Fibroblast of skin of back (primary cell): ENCODE data around the gene XYLT1.

ENCODE experiments used
- DNase-seq: peaks from one replicate; pipeline ENCODE4 v3.0.0-alpha.2; 2013

Gene XYLT1

DNA sequence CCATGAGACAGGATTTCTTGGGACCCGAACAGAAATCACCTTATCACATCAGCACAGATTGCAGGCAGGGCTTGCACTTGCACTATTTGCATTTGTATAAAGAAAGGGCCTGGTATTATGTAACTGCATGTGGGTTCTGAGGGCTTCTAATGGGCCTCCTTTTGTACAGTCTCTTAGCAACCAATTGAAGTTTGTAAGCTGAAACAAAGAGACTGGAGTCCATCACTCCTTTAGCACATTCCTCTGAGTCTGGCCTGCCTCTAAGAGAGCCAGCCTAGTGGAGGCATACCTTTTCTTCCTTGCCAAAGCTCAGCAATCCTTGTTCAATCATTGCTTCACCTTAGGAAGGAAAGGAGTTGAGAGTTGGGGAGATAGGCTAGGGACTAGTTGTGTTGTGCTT, 387.1 kb downstream of the XYLT1 start:
- no peak for DNase-seq

DNA sequence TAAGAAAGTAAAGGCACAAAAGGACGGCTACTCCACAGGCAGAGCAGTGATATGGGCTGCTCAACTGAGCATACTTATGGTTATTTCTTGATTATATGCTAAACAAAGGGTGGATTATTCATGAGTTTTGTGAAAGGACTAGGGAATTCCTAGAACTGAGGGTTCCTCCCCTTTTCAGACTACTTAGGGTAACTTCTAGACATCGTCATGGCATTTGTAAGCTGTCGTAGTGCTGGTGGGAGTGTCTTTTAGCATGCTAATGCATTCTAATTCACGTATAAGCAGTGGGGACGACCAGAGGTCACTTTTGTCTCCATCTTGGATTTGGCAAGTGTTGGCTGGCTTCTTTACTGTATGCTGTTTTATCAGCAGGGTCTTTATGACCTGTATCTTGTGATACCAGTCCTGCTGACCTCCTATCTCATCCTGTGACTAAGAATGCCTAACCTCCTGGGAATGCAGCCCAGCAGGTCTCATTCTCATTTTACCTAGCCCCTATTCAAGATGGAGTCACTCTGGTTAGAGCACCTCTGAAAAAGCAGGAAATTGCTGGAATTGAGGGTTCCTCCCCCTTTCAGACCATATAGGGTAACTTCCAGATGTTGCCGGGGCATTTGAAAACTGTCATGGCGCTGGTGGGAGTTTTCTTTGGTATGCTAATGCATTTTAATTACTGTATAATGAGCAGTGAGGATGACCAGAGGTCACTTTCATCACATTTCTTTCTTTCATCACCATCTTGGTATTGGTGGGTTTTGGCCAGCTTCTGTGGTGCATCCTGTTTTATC, 388.5 kb downstream of the XYLT1 start:
- no peak for DNase-seq

DNA sequence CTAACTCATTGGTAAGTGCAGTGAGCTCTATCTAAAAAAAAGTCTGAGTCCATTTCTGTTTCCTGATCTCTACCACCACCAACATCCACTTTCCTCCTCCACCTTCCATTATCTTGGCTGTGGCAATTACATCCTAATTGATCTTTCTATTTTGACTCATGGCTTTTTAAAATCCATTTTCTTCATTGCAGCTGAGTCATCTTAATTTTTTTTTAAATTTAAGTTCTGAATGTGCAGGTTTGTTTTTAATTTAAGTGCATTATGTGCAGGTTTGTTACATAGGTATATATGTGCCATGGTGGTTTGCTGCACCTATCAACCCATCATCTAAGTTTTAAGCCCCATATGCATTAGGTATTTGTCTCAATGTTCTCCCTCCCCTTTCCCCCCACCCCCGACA, 390.7 kb downstream of the XYLT1 start:
- DNase-seq, result no peak

DNA sequence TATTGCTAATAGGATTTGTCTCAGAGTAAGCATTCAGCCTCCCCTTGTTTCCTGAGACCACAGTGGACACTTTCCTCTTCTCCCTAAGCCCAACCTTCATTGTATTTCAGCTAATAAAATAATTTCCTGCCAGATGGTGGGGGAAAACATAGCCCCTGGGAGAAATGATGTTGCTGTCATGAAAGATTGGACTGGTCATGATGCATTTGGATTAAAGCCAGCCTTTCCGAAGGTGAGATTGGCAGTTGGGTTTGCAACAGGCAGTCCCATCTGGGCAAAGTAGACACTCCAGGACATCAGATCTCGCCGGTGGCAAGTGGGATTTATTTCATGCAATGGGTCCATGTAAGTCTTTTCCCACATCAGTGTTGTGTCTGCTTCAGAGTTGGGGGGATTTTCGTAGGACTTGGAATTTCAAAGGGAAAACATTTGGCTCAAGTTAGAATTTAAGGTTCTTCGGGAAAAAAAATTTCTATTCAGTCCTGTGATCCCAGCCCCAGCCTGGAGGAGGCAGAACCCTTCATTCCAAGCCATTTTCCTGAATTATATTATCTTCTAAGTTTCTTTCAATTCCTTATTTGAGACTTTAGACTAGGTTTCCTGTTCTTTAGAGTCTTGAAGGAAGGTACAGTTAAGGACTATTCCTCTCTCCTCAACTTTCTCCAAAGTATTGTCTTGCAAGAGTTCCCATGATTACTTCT, 391.7 kb downstream of the XYLT1 start:
- no peak for DNase-seq

DNA sequence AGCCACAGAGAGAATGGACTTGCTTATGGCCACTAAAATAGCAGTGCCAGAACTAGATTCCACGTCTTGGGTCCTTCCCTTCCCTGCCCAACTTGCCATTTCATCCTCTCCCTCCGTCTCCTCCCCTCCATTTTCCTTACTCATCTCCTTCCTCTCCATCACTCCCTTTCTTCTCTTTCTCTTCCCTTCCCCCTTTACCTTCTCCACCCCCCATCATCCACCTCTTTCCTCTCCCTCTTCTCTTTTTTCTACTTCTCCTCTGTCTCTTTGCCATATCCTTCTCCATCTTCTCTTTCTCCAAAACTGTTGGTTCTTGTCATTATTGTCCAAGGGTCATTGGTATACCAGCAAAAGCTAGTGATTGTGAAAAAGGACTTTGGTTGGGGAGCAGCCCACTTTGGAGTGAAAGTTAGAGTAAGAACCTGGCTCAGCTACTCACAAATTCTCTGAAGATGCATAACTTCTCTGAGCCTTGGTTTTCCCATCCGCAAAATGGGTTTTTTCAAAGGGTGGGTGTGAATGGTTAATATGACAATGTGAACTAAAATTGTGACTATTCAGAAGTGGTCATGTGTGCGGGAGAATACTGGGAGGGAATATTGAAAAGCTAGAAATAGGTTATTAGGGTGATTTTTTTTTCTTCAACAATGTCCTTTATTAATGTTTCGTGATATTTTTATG, 393.8 kb downstream of the XYLT1 start:
- no peak for DNase-seq

DNA sequence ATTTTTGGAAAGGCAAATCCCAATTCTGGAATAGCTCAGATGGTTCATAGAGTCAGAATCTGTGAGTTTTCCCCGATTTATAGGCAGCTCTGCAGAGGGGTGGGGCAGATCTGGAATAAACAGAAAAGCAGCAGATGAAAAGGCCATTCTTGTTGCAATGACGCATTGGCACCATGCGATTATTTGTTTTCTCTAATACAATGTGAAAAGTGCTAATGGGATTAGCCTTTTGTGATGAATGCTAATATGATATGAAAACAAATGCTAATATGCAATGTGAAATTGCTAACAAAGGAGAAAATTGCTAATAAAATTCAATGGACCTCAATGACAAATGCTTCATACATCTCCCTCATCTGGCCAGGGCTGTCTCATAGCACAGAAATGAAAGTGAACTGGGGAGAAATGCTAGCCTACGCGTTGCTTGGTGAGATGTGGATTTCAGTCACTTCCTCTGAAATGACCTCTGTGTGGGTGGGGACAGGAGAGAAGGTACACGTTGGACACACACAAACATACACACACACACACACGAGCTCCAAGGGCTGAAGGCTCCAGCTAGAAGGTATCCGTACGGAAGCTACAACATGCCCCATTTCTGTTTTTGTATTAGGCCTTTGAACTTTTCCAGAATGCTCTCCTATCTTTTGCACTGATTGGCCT, 394.5 kb downstream of the XYLT1 start:
- no peak for DNase-seq

DNA sequence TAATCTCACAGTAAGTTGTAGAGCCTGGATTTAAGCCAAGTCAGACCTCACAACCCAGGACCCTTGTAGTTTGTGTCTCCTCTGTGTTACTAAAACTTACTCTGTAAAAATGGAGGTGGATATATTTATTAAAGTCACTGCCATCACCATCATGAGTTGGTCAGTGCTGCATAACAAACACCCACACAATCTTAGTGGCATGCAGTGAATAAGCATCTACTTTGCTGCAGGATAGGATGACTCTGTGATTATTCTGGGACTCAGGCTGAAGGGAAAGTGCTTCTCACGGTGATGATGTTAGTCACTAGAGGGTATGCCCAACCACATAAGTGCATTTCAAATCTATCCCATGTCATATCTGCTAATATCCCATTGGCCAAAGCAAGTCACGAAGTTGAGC, 398.7 kb downstream of the XYLT1 start:
- no peak for DNase-seq

DNA sequence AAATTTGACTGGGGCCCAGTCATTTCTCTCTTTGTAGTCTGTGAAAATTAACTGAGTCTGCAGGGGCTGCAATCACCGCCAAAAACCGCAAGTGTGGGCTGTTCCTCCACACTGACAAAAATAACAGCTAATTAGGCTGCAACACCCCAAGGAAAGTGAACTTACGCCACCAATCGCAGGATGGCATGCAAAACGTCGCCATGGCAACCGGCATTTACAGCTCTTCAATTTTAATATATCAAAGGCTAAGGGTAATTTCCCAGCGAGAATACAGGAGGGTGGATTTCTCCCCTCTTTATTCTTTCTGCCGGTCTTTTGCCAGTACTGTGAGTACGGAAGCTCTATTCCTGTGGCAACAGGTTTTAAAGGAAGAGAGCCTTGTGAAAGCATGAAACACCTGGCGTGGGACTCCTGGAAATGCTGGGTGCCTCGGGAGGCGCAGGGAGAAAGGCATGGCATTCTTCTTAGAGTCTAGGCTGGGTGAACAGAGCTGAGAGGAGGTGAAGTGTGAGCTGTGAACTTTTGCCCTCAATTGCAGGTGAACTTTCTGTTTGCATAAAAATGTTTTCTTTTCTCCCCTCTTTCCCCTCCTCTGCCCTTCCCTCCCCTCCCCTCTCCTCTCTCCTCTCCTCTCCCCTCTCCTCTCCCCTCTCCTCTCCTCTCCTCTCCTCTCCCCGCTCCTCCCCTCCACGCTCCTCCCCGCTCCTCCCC, 399.7 kb downstream of the XYLT1 start:
- no peak for DNase-seq

DNA sequence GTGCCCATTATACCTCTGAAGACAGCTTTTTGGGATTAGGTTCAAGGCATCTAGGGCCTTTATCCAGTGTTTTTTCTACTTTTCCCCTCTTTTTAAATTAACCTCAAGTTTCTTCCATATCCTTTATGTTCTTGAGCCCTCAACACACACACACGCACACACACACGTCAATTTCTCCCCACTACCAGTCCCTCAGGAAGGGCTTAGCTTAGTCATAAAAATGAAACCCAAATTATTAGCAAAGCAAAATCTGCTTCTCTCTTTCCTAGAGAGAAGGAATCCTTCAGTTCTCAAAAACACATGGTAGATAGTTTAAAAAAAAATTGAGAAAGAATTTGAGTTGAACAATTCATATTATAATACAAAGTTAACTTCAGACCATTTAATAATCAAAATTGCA, 401.1 kb downstream of the XYLT1 start:
- DNase-seq, result no peak

DNA sequence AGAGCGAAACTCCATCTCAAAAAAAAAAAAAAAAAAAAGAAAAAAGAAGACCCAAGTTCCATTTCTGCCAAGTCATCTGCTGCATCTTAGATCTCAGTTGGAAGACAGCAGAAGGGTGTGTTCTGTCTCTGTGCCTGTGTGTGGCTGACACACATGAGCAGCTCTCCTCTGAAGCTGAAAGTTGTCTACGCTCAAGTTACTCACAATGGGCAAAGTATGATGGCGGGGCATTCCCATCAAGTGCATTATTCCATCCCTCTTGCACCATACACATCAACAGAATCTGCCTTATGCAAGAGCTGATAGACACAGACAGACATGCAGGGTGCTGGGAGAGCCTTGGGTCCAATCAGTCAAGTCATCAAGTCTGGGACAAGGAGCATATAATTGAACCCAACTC, 402.2 kb downstream of the XYLT1 start:
- no peak for DNase-seq

DNA sequence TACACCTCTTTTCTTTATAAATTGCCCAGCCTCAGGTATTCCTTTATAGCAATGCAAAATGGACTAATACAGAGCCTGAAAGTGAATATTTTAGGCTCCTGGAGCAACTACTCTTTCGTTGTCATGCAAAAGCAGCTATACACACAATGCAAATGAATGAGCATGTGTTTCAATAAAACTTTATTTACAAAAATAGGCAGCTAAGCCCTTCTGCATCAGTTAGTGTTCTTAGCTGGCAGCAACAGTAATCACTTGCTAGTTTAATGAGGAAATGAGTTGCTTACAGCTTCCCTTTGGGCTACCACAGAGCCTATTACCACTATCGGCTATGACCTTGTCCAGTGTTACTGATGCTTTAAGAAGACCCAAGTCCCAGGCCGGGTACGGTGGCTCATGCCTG, 402.9 kb downstream of the XYLT1 start:
- DNase-seq, result no peak

DNA sequence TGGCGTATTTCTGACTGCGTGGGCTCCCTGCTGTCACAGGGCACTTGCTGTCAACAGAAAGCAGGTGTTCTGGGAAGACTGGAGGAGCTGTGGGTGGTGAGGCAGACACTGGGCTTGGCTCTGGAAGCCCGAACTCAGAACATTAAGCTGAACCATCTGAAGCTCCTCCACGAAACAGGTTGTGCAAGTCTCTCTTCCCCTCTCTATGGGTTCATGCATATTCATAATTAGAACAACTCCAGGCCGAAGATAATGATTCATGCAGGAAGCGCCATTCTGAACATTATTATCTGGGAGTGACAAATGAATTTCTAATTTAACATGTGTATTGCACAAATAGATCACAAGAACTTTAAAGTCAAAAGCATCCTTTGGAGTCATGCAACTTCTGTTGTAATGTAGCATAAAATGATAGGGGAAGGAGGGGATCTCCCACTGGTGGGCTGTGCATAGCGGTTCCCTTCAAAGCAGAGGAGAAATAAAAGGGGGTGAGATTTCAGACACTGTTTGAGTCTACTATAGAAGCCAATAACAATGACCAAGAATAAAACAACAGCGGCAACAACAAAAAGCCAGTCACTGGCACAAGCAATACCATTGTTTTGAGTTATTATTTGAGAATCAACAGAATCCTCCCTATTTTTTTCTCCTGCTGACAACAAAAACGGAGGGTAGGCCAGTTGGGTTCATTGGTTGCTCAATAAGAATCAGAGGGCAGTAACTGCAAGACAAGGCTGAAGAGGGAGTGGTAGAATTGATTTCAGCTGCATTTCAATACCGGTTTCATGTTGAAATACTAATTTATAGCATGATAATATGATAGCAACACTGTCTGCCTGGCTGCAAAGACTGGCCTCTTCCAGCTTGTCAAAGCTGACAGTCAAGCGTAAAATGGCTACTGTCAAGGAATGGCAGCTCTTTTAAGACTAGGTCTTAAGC, 407.3 kb downstream of the XYLT1 start:
- no peak for DNase-seq

DNA sequence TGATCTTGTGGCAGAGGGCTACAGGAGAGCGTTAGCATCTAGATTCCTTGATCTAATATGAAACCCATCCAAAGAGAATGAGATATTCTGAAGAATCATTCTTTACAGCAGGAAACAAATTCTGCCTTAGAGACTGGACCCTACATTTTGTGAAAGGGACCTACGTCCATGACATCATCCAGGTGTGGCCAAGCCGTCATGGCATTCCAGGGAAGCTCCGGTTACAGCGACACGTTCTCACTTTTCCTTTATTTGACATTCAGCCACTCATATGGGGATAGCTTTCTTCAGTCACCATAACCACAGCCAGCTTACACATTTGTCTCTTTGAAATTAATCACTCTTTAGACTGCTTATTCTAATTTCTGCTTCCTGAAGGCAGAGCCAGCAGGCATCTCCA, 408.1 kb downstream of the XYLT1 start:
- DNase-seq, result no peak

DNA sequence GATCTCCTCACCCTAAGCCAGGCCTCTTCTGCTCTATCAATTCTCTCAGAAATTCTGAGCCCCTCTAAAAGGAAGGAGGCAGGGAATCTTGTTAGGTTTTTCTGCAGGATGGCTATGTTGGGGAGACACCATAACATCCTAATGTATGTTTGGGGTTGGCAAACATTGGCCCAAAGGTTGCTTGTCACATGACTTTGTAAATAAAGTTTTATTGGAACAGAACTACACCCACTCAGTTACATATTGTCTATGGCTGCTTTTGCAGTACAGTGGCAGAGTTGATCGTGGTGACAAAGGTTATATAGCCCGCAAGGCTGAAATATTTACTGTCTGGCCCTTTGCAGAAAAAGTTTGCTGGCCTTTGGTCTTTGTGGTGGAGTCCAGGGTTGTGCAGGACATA, 409.4 kb downstream of the XYLT1 start:
- no peak for DNase-seq

DNA sequence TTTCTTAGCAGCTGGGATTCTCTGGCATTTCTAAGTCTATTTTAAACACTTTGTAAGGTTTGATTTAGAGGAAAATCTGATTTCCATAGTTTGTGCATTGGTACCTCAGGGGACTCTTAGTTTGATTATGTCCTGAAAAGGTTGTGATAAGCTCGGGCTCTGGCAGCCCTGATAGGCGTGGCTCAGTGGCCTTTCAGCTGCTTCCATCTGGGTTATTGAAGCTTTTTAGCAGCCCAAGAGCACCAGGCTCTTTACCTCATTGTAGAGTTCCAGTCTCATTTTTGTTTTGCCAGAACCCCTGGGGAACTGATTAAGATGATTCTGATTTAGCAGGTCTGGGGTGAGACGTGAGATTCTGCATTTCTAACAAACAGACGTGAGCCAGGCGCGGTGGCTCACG, 412.3 kb downstream of the XYLT1 start:
- DNase-seq, result no peak

DNA sequence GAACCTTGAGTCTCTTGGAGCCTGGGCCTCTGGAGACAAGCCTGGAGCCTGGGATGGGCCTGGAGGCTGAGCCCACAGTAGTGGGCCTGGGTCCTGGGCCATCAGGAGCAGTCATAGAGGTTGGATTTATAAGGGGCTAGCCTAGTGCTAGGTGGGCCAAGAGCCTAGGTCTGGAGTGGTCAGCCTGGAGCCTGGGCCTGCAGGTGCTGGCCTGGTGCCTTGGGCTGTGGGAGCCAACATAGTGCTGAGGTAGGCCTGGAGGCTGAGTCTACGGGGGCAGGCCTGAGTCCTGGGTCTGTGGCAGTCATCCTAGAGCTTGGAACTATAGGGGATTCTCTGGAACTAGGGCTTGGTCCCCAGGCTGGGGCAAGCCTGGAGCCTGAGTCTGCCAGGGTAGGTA, 414.1 kb downstream of the XYLT1 start:
- no peak for DNase-seq

DNA sequence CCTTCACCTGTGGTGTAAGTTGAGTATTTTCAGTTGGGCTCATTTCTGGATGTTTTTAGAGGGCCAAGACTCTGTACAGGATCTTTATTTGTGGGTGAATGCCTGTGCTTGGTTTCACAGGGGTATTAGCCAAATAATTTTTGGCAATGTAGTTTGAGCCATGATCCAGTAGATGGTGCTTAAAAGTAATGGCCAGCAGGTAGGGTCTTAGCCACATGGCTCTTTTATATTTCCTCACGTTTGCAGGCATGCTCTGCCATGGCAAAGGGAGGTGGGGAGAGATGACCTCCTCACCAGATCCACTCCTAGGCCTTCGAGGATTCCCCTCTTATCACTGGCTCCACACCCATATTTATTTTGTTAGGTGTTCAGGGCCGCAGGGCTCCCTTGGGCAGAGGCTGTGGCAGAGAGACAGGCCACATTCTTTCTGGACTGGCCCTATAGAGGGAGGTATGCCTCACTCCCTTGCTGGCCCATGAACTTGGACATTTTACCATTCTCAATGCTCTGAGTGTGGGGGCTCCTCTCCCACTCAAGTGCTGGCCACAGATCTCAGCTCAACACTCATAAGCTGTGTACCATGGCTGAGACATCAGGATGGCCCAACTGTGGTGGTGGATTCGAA, 417.1 kb downstream of the XYLT1 start:
- DNase-seq, result no peak
